ENCODE measurements around the gene DBP.
"Not testable (repeated sequence)": the region's sequence is repeated elsewhere in the genome, so short reads cannot be mapped to it uniquely, and the experiment has no call there.

Gene DBP

DNA sequence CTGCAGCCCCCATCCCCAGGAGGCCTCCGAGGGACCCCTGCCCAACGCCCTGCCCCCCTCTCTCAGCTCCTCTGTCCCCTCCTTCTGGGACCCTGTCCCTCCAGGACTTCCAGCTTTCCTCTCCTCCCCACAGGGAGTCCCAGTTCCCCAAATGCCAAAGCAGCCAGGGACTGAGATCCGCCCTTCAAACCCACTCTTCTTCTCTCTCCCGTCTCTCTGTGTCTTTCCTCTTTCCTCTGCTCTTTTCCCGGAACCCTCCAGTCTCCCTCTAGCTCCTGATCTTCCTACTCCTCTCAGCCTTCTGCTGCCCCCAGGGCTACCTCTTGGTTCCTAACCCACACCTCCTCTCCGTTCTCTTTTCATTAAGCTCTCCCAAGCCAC lies 8.4 kb upstream of the DBP start:
- no peak for DNase-seq
- in situ Hi-C loops (cut with MboI; ENCODE audit: low pct_unique_long_range_greater_than_20kb, low sequenced_read_pairs), result no loop called here

DNA sequence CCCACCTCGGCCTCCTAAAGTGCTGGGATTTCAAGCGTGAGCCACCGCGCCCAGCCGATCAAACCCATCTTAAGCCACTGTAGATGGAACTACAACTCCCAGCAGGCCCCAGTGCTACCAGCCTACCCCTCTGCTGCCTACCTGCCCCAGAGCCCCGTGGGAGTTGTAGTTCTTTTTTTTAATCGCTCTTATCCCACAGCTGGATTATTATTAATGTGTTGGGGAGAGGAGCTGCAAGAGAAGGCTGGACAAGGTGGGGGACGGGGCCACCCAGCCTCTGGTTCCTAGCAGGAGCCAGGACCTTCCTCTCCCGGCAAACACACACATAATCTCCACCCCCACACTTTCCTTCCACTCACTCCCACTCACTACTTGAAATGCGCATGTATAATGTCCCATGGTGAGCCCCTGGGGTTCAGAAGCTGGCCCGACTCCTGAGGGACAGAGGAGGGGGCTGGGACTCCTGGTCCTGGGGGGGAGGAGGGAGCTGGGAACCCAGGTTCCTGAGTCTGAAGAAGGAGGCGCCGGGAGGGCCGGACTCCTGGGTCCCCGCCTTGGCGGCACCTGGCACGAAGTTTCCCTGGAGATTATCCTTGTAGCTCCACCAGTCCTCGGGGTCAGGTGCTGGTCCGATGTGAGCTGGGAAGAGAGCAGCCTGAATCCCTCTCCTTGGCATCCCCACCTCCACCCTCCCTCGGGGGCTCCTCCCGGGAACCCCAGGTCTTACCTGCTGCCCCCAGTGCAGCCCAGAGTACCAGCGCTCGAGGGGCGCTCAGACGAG lies 7.8 kb upstream of the DBP start:
- DNase-seq, result peak; percentile 82
- in situ Hi-C loops (cut with MboI; ENCODE audit: low pct_unique_long_range_greater_than_20kb, low sequenced_read_pairs), result no loop called here

DNA sequence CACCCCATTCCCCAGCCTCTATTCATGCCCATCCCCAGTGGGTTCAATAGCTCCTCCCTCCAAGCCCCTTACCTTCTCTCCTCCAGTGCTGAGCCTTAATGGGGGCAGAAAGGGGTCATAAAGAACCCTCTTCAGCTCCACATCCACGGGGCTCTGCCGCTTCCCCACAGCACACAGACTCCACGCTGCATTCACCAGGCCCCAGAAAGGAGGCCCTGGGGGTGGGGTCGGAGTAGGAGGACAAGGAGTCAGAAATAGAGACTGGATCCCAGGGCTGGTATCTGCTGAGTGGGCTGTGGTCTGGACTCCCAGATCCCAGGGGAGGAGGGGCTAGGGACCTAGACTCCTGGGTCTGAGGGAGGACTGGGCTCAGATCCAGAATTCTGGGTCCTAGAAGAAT lies 7.2 kb upstream of the DBP start:
- in situ Hi-C loops (cut with MboI; ENCODE audit: low pct_unique_long_range_greater_than_20kb, low sequenced_read_pairs), result no loop called here

DNA sequence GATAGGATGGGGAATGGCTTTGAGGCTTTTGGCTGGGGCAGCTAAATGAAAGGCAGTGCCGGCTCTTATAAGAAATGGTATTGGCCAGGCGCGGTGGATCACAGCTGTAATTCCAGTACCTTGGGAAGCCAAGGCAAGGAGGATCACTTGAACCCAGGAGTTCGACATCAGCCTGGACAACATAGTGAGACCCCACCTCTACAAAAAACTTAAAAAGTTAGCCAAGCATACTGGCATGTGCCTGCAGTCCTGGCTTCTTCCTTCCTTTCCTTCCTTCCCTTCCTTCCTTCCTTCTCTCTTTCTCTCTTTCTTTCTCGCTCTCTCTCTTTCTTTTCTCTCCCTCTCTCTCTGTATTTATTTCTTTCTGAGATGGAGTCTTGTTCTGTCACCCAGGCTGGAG lies 5.7 kb upstream of the DBP start:
- in situ Hi-C loops (cut with MboI; ENCODE audit: low pct_unique_long_range_greater_than_20kb, low sequenced_read_pairs), result no loop called here
- no peak for DNase-seq

More for the DNA sequence above, 7.2 kb upstream of the DBP start:
- no peak for DNase-seq

DNA sequence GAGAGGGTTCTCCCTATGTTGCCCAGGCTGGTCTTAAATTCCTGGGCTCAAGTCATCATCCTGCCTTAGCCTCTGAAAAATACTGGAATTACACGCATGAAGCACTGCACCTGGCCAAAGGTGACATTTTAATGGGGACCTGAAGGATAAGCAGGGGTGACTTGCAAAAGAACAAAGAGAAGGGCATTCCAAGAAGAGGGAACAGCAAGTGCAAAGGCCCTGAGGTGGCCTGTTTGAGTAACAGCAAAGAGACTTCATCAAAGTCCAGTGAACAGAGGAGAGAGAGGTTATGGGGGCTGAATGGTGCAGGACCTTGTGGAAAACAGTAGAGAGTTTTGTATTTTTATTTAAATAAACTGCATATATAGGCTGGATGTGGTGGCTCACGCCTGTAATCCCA lies 4.7 kb upstream of the DBP start:
- no peak for DNase-seq
- in situ Hi-C loops (cut with MboI; ENCODE audit: low pct_unique_long_range_greater_than_20kb, low sequenced_read_pairs), result no loop called here

DNA sequence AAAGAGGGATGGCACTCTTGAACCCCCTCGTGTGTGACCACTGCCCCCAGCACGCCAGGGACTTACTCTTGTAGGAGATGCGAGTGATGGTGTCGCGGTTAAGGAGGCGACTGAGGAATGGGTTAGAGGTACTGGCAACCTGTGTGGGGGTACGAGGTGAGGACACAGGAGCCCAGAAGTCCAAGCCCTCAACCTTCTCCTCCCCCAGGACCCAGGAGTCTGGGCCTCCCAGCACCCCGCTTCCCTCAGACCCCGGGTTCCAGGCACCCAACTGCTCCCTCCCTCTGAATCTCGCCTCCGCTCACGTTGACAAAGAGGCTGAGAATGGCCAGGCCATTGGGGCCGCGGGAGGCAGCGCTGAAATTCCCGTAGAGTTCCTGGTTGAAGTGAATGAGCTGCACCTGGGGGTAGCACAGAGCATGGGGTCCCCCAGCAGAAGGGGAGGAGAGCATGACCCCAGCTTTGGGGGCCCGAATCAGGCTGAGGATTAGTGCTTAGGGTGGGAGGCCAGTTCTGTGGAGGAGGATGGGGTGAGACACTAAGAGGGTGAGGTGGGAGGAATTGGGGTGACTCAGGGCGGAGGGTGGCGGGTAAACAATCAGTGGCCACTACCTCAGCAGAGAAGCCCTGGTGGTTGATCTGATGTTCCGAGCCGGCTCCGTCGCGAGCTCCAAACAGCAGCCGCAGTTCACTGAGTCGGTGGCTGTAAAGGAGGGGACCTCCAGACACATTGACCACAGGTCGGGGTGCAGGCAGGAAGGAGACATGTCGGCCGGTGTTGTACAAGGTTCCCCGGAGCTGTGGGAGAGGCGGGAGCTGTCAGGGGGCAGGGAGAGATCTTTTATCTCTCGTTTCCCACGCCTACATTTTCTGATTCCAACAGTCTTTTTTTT lies 2.5 kb upstream of the DBP start:
- in situ Hi-C loops (cut with MboI; ENCODE audit: low pct_unique_long_range_greater_than_20kb, low sequenced_read_pairs), result no loop called here
- DNase-seq, result no peak

DNA sequence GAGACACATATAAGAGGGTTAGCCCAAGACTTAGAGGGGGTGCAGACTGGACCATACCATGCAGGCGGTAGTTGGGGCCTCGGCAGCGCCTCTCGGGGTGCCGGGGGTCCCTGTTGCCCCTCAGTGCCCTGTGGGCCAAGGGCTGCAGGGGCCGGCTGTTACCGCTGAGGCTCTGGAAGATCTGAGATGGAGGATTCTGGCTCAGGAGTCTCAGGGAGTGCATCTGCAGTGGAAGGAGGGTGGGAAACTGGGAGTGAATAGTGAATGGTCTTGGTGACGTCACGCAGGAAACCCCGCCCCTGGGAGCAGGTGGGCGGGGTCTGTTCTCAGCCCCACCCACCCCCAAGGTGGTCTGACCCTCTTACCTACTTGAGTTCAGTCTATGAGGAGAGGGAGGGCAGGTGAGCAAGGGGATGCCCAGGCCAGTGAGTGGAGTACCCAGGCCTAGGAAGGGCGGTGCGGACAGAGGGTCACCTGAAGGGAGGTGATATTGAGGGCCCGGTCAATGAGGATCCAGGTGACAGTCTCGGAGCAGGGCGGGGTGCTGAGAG lies 1.7 kb upstream of the DBP start:
- no peak for DNase-seq
- in situ Hi-C loops (cut with MboI; ENCODE audit: low pct_unique_long_range_greater_than_20kb, low sequenced_read_pairs), result no loop called here

DNA sequence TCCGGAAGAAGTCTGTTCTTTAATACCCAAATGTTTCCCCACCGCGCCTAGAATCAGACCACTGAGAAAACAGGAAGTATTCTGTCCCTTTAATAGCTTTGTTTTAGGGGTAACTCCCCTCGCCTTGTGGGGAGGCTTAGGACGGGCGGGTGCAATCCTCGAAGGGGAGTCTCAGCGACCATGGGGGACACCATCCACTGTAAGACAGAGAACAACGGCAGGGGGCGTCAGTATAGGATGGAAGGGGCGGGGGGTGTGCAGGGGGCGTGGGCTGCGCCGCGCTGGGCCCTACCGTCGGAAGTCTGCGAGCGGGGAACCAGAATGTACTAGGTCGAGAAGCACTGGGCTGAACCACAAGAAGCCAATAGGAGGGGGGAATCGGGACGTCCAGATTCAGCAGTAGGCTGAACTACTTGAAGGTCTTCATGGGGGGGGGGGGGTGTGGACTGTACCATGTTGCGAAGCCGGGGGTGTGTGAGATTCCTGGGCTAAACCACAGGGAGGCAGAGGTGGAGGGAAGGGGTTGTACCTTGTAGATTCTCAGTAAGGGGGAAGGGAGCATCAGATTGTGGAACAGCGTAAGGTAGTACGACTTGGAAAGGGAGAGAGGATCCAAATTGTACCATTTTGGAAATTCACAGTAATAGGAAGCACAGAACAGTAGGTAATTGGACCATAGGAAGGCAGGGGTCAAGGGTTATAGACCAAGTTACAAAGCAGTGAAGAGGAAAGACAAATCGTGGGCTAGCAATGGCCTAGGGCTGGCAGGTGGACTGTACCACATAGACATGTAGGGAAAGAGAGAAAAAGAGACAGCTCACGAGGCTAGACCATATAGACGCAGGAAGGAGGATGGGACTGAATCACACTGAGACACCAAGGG lies 1.0 kb upstream of the DBP start:
- in situ Hi-C loops (cut with MboI; ENCODE audit: low pct_unique_long_range_greater_than_20kb, low sequenced_read_pairs), result no loop called here
- peak; percentile 89 for DNase-seq

DNA sequence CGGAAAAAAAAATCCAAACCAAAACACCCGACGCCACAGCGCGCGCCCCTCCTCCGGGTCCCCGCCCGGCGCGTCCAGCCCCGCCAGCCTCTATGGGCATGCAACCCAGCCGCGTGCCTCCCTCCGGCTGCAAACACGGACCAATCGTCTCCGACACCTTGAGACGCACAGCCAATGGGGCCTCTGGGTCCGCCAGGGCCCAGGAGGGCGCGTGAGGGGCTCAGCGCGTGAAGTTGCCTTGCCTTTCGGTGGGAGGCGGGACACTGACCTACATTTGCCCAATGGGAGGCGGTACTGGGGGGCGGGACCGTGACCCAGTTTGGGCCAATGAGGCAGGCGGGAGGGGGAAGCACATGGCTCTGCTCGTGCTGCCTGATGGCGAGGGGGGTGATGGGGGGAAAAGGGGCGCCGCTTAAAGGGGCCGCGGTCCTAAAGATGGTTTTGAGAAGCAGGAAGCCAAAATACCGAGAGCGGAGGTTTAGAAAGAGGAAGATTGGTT lies 319 bp upstream of the DBP start:
- in situ Hi-C loops (cut with MboI; ENCODE audit: low pct_unique_long_range_greater_than_20kb, low sequenced_read_pairs), result no loop called here

DNA sequence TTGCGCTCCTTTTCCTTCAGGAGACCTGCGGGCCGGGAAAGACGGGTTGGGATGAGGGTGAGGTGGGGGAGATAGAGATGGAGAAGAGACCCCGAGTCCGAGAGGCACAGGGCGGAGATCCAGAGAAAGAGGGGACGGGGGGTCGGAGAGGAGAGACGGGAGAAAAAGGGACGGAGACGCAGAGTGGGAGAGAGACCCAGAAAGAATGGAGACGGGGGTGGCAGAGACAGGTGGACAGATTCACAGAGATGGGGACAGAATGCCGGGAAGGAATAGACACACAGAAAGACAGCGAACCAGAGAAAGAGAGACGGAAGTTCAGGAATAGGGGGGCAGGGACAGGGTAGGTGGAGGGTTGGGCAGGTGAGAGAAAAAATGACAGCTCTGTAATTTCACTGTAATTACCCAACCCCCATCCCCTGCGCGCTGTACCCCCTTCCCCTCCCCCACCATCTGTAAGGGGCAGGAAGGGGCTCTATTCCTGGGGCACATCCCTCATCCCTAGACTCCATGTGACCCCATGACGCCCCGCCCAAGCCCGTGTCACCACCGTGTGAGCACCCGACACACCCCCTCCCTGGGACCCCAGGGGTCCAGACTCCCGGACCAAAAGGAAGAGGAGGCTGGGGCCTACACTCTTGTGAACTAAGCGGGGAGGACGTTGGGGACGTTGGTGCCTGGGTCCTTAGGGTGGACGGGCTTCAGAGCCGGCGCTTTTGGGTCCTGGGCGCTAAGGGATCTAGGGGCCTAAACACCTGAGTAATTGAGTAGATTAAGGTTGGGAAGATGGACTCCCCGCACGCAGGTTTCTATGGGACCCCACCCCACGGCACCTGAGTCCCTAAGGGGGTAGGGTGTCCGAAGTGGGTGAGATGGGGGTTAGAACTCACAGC lies 967 bp downstream of the DBP start:
- in situ Hi-C loops (cut with MboI; ENCODE audit: low pct_unique_long_range_greater_than_20kb, low sequenced_read_pairs), result no loop called here
- peak; percentile 21 for DNase-seq

More for the DNA sequence above, 319 bp upstream of the DBP start:
- DNase-seq, result peak; percentile 99

DNA sequence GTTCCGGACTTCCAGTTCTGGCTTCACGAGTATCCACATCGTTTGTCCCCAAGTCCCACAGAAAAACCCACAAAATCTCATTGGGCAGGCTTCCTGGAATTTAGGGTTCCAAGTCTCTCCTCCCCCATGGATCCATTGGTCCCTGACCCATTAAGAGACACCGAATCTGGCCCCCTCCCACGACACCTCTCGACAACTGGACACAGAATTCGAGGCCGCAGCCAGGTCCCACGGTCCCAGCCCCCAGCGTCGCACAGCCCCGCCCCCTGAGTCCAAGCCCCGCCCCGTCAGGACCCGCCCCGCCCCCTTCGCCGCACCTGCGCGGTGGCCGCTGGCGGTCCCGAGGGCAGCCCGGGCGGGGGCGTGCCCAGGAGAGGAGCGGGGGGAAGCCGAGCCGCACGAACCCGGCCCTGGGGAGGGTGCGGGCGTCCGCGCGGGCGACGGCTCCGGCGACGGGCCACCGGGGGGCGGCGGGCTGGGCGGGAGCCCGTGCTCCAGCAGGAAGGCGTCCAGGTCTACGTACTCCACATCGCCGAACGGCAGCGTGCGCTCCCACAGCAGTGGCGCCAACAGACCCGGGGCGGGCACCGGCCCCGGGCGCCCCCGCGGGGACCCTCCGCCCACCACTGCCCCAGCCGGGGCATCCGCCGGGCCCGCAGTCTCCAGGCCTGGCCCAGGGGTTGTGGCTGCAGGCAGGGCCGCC lies 1.8 kb downstream of the DBP start:
- in situ Hi-C loops (cut with MboI; ENCODE audit: low pct_unique_long_range_greater_than_20kb, low sequenced_read_pairs), result no loop called here
- peak; percentile 66 for DNase-seq

DNA sequence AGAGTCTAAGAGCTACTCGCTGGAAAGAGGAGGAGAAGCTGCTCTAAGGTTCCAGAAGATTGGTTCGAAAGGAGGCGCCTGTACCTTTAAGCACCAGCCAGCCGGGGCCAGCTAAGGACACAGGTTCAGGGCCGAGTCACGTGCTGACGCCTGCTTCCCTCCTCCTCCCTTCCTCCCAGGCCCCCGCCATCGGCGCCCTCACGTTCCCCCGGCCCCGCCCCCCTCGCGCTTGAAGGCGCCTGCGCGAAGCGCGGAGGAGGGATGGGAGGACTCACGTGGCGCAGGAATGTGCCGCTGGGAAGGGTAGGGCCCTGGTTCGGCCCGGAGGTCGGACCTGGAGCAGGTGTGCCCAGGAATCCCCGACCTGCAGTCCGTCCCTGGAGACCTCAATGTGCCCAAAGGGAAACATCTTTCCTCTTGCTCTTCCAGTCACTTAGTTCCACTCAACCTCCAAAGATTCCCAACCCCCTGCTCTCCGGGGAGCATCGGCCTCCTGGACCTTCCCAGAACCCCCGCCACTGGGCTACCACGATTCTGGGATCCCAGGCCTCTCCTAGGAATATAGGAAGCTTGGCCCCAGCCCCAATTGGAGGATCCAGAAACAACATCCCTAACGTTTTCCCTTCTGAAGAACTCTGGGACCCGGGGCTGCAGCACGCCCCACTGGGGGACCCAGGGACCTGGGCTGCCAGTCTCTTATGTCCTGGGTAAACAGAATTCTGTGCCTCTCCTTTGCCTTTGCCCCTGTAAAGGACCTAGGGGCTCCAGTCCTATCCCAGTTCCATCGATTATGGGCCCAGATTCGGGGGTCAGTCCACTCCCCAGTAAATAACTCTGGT lies 2.5 kb downstream of the DBP start:
- in situ Hi-C loops (cut with MboI; ENCODE audit: low pct_unique_long_range_greater_than_20kb, low sequenced_read_pairs), result no loop called here
- peak; percentile 97 for DNase-seq

DNA sequence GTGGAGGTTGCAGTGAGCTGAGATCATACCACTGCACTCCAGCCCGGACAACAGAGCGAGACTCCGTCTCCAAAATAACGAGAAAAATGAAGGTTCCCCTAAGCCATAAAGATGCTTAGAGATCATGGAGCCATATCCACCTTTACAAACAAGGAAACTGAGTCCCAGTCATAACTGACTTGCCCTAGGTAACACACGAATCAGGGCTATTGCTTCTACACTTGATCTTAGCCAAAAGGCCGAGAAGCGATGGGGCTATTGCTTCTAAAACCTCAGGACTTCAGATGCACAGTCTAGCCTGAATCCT lies 3.2 kb downstream of the DBP start:
- no peak for DNase-seq
- in situ Hi-C loops (cut with MboI; ENCODE audit: low pct_unique_long_range_greater_than_20kb, low sequenced_read_pairs), result no loop called here

DNA sequence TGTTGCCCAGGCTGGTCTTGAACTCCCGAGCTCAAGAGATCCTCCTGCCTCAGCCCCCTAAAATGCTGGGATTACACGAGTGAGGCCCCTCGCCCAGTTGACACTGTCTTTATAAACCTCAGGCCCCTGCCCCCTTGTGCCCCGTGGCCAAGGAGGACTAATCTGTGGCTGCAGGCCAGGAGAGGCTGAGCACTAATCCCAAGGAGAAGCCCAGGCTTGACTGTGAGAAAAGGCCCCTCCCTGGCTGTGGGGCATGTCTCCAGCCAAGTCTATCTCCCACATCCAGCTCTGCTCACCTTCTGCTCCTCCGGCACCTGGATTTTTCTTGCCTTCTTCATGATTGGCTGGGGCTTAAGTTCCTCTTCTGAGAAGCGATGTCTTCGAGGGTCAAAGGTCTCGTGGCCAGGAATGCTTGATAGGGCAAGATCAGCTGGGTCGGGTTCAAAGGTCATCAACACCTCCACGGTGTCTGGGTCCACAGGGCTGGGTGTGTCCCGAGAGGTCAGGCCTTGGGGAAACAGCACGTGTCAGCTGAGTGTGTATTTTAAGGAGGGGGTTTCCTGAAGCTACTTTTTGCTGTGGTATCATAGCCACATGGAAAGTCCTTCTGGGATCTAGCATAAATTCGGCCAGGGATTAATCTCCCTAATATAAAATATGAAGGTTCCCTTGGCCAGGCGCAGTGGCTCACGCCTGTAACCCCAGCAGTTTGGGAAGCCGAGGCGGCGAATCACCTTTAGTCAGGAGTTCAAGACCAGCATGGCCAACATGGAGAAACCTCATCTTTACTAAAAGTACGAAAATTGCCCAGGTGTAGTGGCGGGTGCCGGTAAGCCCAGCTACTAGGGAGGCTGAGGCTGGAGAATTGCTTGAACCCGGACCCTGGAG lies 3.8 kb downstream of the DBP start:
- no peak for DNase-seq
- in situ Hi-C loops (cut with MboI; ENCODE audit: low pct_unique_long_range_greater_than_20kb, low sequenced_read_pairs), result no loop called here

DNA sequence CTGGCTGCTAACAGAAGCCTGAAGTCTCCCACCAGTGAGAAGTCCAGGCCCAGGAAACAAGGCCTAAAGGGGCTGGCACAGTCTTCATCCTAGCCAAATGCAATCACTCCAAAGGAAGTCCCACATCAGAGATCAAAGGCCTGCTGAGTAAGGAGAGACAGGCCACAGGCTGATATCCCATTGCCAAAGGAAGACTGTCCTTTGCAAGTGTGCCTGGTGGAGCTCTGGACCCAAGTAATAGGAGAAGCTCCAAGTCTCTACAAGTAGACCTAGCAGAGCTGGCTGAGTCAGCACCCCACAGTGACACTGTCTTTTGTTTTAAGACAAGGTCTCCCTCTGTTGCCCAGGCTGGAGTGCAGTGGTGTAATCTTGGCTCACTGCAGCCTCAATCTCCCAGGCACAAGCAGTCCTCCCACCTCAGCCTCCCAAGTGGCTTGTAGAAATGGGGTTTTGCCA lies 4.5 kb downstream of the DBP start:
- in situ Hi-C loops (cut with MboI; ENCODE audit: low pct_unique_long_range_greater_than_20kb, low sequenced_read_pairs), result no loop called here
- DNase-seq, result no peak

DNA sequence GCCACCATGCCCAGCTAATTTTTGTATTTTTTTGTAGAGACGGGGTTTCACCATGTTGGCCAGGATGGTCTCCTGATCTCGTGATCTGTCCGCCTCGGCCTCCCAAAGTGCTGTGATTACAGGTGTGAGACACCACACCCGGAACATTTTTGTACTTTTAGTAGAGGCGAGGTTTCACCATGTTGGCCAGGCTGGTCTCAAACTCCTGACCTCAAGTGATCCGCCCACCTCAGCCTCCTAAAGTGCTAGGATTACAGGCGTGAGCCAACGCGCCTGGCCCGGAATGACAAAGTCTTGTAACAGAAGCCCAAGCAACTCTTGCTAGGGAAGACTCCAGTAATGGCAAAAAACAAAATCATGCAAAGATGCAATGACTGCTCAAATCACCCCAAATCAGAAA lies 4.9 kb downstream of the DBP start:
- DNase-seq; in situ Hi-C loops (cut with MboI; ENCODE audit: low pct_unique_long_range_greater_than_20kb, low sequenced_read_pairs): not testable (repeated sequence)

All from KBM-7 (cell line).